NCI-H128 (cell line): ENCODE measurements around the gene PRAMEF4.
"Not testable (repeated sequence)": the region's sequence is repeated elsewhere in the genome, so short reads cannot be mapped to it uniquely, and the experiment has no call there.

Experiments
- DNase-seq: peaks from one replicate; lab custom pipeline; 2025; ENCODE audit not compliant: unreplicated experiment; lab: John Stamatoyannopoulos, UW

PRAMEF4 gene

GRCh38 chr1:12886101-12886500 lies at the start of gene PRAMEF4:
Gene PRAMEF4, minus strand, starts transcription at chr1:12886201. Its CDS starts 2,807 bp downstream, at chr1:12883394.
- not testable (repeated sequence) for DNase-seq

GRCh38 chr1:12924368-12924767 lies 38.4 kb upstream of the PRAMEF4 start:
- not testable (repeated sequence) for DNase-seq

- DNase-seq, result not testable (repeated sequence)
Observed at GRCh38 chr1:12921749-12922148, 35.7 kb upstream of the PRAMEF4 start.

- DNase-seq, result not testable (repeated sequence)
Observed at GRCh38 chr1:12916310-12916709, 30.3 kb upstream of the PRAMEF4 start, which contains the start of gene PRAMEF7. Gene PRAMEF7, plus strand, starts transcription at chr1:12916610. Its CDS starts 1,083 bp downstream, at chr1:12917693.

- DNase-seq, result not testable (repeated sequence)
Observed at GRCh38 chr1:12903793-12904572, 18.0 kb upstream of the PRAMEF4 start.

- not testable (repeated sequence) for DNase-seq
Observed at GRCh38 chr1:12899186-12899585, 13.2 kb upstream of the PRAMEF4 start.

- DNase-seq, result not testable (repeated sequence)
Observed at GRCh38 chr1:12898170-12898569, 12.2 kb upstream of the PRAMEF4 start, which contains the start of gene PRAMEF10. Gene PRAMEF10, minus strand, starts transcription at chr1:12898270. Its CDS starts 2,423 bp downstream, at chr1:12895847.

- not testable (repeated sequence) for DNase-seq
Observed at GRCh38 chr1:12878453-12878852, 7.5 kb downstream of the PRAMEF4 start.

GRCh38 chr1:12863131-12863880 lies 22.7 kb downstream of the PRAMEF4 start:
- not testable (repeated sequence) for DNase-seq

- not testable (repeated sequence) for DNase-seq
Observed at GRCh38 chr1:12856786-12857185, 29.2 kb downstream of the PRAMEF4 start, which contains the start of gene PRAMEF2. Gene PRAMEF2, plus strand, starts transcription at chr1:12857086. Its CDS starts 1,924 bp downstream, at chr1:12859010.

- DNase-seq, result no peak
Observed at GRCh38 chr1:12851779-12852178, 34.2 kb downstream of the PRAMEF4 start.

- not testable (repeated sequence) for DNase-seq
Observed at GRCh38 chr1:12848620-12849019, 37.4 kb downstream of the PRAMEF4 start, which contains the start of gene HNRNPCL1. Gene HNRNPCL1, minus strand, starts transcription at chr1:12848720. Its CDS starts 431 bp downstream, at chr1:12848289.

- DNase-seq, result not testable (repeated sequence)
Observed at GRCh38 chr1:12833251-12833650, 52.8 kb downstream of the PRAMEF4 start.

GRCh38 chr1:12831310-12831709 lies 54.7 kb downstream of the PRAMEF4 start, which contains the start of gene PRAMEF11:
Gene PRAMEF11, minus strand, starts transcription at chr1:12831410. Its CDS starts 2,621 bp downstream, at chr1:12828789.
- DNase-seq, result not testable (repeated sequence)
